GM12801 (cell line): Measurements from ENCODE around the gene ARHGAP11A.

ENCODE experiments used
- CTCF ChIP-seq: IDR thresholded peaks from one replicate; pipeline ENCODE4 v1.5.1; 2011; ENCODE audit warnings: control low read depth; ENCODE audit not compliant: insufficient read length; ENCODE audit errors: extremely low read depth

ARHGAP11A gene

GRCh38 chr15:32677238-32677750 is 62.0 kb downstream of the ARHGAP11A start:
- no peak for TF ChIP-seq CTCF

DNA sequence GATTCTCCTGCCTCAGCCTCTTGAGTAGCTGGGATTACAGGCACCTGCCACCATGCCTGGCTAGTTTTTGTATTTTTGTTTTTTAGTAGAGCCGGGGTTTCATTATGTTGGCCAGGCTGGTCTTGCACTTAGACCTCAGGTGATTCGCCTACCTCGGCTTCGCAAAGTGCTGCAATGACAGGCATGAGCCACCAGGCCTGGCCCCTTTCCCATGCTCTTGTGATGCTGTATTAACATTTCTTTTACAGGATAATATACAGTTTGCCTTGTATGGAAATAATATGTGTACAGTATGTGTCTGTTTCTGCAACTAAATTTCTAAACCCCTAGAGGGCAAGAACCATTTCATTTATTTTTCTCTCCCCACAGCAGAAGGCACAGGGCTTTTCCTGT is 64.0 kb downstream of the ARHGAP11A start:
- no peak for TF ChIP-seq CTCF

GRCh38 chr15:32682569-32682968 is 67.3 kb downstream of the ARHGAP11A start:
- TF ChIP-seq CTCF = no peak

DNA sequence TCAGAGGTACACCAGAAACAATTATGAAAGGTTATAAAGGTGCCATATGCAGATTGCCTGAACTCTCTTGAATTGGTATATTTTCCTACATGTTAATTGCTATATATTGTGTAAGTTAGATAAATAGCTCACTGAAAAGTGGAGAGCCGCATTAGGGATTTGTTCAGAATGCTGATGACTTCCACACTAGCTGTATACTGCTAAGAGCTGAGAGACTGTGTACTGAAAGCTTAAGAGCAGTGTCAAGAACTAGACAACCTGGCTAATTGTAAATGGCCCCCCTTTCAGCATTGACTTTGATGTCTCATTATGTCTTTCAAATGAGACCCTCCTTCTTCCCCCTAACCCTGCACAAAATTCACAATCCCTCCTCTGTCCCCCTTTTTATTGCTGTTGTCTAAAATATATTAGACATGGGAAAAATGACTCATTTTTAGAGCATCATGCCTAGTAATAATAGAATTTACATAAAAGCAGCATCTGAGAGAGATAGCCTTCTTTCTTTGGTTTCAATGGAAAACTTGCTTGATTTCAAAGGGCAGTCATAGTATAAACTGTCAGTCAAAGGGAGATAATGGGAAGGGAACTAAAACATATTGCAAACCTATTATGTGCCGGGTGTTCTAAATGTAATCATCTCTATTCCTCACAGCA is 67.8 kb downstream of the ARHGAP11A start:
- TF ChIP-seq CTCF = no peak

DNA sequence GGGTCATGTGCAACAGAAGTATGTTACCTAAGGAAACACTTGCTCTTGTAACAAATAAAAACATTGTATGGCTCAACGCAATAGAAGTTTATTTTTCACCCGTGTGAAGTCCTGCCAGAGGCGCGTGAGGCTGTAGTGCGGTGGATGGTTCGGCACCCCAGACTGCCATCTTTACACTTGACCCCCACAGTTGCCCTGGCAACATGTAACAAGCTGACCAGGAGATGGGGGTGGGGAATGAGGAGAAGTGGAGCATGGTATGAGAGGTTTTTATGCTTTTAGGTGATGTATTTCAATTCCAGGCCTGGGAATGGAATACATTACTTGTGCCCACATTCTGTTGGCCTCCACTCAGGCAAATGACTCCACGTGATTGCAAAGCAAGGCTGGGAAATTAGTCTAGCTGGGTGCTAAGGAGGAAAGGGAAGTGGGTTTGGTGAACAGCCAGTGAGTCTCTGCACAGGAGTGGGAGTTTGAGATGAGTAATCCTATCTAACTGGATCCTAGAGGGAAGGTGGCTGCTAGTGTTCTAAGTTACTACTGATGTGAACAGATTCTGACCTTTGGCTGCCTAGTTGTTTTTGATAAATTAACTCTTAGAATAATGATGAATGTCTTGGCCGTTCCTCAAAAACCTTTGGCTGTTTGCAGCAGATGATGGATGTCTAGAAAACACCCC is 68.7 kb downstream of the ARHGAP11A start:
- no peak for TF ChIP-seq CTCF

DNA sequence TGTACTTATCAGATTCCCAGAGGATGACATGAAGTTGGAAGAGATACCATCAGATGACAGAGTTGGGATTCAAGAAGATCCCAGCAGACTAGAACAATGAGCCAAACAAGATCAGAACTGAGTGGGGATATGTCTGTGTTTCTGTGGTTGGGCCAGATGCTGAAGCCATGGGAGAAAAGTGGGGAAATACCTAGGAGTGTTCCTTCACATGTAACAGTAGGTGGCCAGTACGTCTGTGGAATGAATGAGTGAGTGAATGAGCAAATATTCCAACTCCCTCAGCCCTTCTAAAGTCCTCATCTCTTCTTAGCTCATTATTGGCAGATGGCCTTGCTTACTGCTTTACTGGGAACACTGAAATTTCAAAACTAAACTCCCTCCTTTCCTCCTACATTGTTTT is 70.3 kb downstream of the ARHGAP11A start:
- no peak for TF ChIP-seq CTCF

GRCh38 chr15:32687556-32687955 is 72.3 kb downstream of the ARHGAP11A start:
- no peak for TF ChIP-seq CTCF
